Measurements from ENCODE around the gene EME1. TPM values are rescaled to one million over a fixed set of nuclear protein-coding genes. Genes with fewer than 3 reads are reported as not detected.
"Not testable (repeated sequence)": the region's sequence is repeated elsewhere in the genome, so short reads cannot be mapped to it uniquely, and the experiment has no call there.

The EME1 gene
- total RNA-seq, 1 donor from 2014 or later: 2.6 TPM

- DNase-seq (ENCODE audit: low read depth in 2 of 2): peak in 1 of 2 donors; percentile 47
Measured at GRCh38 chr17:50425682-50426471, 52.8 kb downstream of the EME1 start, which contains the start of gene ACSF2. Gene ACSF2 (plus strand): TSS chr17:50426218. CDS start chr17:50426262, 44 bp downstream.

GRCh38 chr17:50426472-50426782 is 53.4 kb downstream of the EME1 start:
- DNase-seq (ENCODE audit: low read depth in 2 of 2): no peak

DNA sequence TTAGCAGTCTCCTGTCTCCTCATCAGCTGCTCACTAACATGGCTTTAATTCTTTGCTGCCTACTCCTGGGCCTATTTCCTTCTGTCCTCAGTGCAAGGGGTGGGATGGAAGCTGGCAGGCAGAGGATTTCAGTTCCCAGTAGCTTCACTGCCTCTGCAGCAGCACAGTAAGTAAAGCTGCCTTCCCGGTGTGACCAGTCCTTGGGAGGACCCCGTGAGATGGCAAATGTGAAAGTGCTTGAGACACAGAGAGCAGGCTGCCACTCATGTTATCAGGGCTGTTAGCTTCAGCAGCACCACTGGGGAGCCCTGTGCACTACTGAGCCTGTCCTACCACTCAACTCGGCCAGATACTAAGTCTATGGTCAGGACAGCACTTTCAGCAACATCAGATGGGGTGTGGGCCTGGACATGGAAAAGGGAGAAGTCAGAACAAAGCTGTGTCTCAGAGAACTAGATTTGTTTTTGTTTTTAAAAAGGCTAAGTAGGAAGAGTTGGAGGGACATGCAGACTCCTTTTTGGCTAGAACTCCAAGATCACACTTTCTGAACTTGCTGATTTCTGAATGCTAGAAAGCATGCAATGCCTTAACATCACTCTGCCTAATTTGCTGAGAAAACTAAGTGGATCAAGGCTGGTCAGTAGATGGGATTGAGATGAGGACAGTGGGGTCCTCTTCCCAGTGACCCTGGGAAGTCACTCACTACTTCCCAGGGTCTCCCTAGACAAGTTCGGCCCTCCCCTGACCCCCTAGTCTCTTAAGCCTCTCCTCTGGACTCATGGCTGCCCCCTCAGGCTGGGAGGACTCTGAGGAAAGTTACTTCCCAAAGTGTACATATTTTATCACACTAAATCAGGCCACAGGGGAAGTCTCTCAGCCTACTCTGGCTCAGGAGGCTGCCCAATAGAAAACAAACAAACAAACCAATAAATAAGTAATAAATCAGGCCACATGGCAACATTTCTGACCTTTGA is 54.1 kb downstream of the EME1 start:
- peak in 1 of 2 donors; percentile 23 for DNase-seq (ENCODE audit: low read depth in 2 of 2)

DNA sequence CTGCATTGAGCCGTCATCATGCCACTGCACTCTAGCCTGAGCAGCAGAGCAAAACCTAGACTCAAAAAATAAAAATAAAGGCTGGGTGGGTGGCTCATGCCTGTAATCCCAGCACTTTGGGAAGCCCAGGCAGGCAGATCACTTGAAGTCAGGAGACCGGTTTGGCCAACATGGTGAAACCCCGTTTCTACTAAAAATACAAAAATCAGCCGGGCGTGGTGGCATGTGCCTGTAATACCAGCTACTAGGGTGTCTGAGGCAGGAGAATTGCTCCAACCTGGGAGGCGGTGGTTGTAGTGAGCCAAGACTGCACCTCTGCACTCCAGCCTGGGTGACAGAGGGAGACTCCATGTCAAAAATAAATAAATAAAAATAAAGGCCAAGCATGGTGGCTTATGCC is 55.1 kb downstream of the EME1 start:
- not testable (repeated sequence) for DNase-seq (ENCODE audit: low read depth in 2 of 2)

DNA sequence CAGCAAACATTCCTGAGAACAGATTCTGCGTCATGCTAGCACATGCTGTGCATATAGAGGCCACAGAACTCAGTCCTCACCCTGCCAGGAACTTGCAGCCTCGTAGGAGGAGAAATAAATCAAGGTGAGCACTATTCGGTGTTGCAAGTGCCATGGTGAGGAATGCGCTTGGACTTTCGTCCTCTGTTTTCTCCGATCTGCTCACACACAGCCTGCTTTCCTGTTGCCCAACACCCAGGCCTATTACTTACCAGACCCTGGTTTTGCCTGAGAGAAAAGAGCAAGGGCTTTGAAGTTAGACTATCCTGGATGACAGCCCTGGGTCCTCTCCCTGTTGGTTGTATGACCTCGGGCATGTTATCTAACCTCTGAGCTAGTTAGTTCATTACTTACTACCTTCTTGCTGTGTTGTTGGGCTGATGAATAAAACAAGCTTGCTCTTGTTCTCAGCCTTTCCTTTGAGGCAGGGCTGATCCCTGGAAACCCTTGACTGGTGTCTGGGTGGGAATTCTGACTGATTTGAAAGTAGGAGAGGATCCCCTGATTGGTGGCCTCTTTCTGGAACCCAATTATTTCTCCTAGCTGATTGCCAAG is 55.9 kb downstream of the EME1 start:
- DNase-seq (ENCODE audit: low read depth in 2 of 2): no peak

GRCh38 chr17:50429793-50430192 is 56.8 kb downstream of the EME1 start:
- DNase-seq (ENCODE audit: low read depth in 2 of 2): no peak

Other genes starting within 250 kb of the EME1 start
- gene SAMD14, start 243.1 kb upstream of the EME1 start, total RNA-seq: 2.8 and 6.8 TPM in 2 replicates
- 21.3 and 23.6 TPM in 2 replicates for gene PPP1R9B, start 222.6 kb upstream of the EME1 start, total RNA-seq
- gene SGCA, start 207.2 kb upstream of the EME1 start, total RNA-seq: not detected in 2 replicates
- under 0.01 and 8.1 TPM in 2 replicates for gene COL1A1, start 171.6 kb upstream of the EME1 start, total RNA-seq
- gene TMEM92, start 98.8 kb upstream of the EME1 start, total RNA-seq: under 0.01 TPM in 1 of 2 replicates, not detected in the other
- 16.6 and 20.2 TPM in 2 replicates for gene XYLT2, start 27.1 kb upstream of the EME1 start, total RNA-seq
- gene MRPL27, start within 50 bp of the EME1 start, total RNA-seq: 48.3 and 59.8 TPM in 2 replicates
- 105 and 116 TPM in 2 replicates for gene LRRC59, start 24.3 kb downstream of the EME1 start, total RNA-seq
- 5.8 and 7.5 TPM in 2 replicates for gene ACSF2, start 53.0 kb downstream of the EME1 start, total RNA-seq
- not detected in 2 replicates for gene CHAD, start 95.7 kb downstream of the EME1 start, total RNA-seq
- gene RSAD1, start 105.6 kb downstream of the EME1 start, total RNA-seq: 12.5 and 16.3 TPM in 2 replicates
- gene MYCBPAP, start 135.2 kb downstream of the EME1 start, total RNA-seq: 0.13 and 0.26 TPM in 2 replicates
- gene EPN3, start 159.5 kb downstream of the EME1 start, total RNA-seq: 0.13 TPM in 1 of 2 replicates, not detected in the other
- gene SPATA20, start 173.9 kb downstream of the EME1 start, total RNA-seq: 37.2 and 42.2 TPM in 2 replicates
- not detected in 2 replicates for gene CACNA1G, start 187.5 kb downstream of the EME1 start, total RNA-seq